GM12878 (cell line): Measurements from ENCODE around the gene COL4A1. TPM values are rescaled to one million over a fixed set of nuclear protein-coding genes. Genes with fewer than 3 reads are reported as not detected.

Source experiments
- ATAC-seq: fragments of 200-7000 bp; cut with Tn5 transposase; 3 replicates; pipeline ENCODE4 v1.9.1; 2020; ENCODE audit warnings: mild to moderate bottlenecking, moderate library complexity
- BruUV-seq: library from RNA; stranded (reverse); fragments of 400-500 nt; replicated peaks from 2 replicates; lab custom pipeline; 2021; lab: Mats Ljungman, UMichigan
- CTCF ChIA-PET: fragments of 300-600 bp; sonication (Branson Sonifier 250); formaldehyde crosslinking; extraction: SDS; loops from one replicate; lab custom pipeline; 2021; ENCODE audit warnings: inconsistent platforms; lab: Yijun Ruan, JAX
- POLR2A ChIA-PET: fragments of 350-600 bp; formaldehyde crosslinking; extraction: SDS; loops from one replicate; lab custom pipeline; 2021; ENCODE audit warnings: inconsistent platforms; lab: Charles Lee
- RAD21 ChIA-PET: fragments of 300-600 bp; sonication (Branson Sonifier 250); formaldehyde crosslinking; loops from one replicate; lab custom pipeline; 2023; ENCODE audit warnings: antibody characterized with exemption; ENCODE audit not compliant: unreplicated experiment; lab: Charles Lee
- SMC1A ChIA-PET: fragments of 300-600 bp; sonication (Branson Sonifier 250); formaldehyde crosslinking; loops from one replicate; lab custom pipeline; 2023; ENCODE audit not compliant: unreplicated experiment, uncharacterized antibody; lab: Charles Lee
- DNase-seq: peaks from one replicate; pipeline ENCODE4 v3.0.0-alpha.2; 2011; ENCODE audit warnings: low read depth, low spot score
- FAIRE-seq: peaks from 3 replicates; lab custom pipeline; 2011; peaks lifted over from hg19 to GRCh38; lab: Jason Lieb, UNC
- H2AFZ ChIP-seq: 2 replicates; pipeline ENCODE4 v1.6.0; 2011; ENCODE audit warnings: low read depth, low read length, control low read depth; ENCODE audit not compliant: control insufficient read depth
- H3K27ac ChIP-seq: 2 replicates; pipeline ENCODE4 v1.5.1; 2011; ENCODE audit warnings: control low read depth; ENCODE audit not compliant: control insufficient read depth, insufficient read depth
- H3K27me3 ChIP-seq, 2 experiments: replicated peaks in 1 of 2; 2 replicates each; pipeline versions ENCODE4 v1.6.0 to v1.6.1; 2011; ENCODE audit warnings: low read length in 1 of 2; ENCODE audit not compliant: control insufficient read depth in 2 of 2, insufficient read depth in 2 of 2
- H3K36me3 ChIP-seq, 2 experiments: 2 replicates each; pipeline ENCODE4 v1.5.1; 2011; ENCODE audit warnings: low read length in 1 of 2; ENCODE audit not compliant: control insufficient read depth in 2 of 2, insufficient read depth in 2 of 2
- H3K4me1 ChIP-seq: 2 replicates; pipeline ENCODE4 v1.6.1; 2011; ENCODE audit warnings: mild to moderate bottlenecking, low read length, moderate library complexity, mixed read lengths; ENCODE audit not compliant: control insufficient read depth, insufficient read depth
- H3K4me2 ChIP-seq: 2 replicates; pipeline ENCODE4 v1.6.0; 2011; ENCODE audit warnings: control low read depth; ENCODE audit not compliant: control insufficient read depth, insufficient read depth
- H3K4me3 ChIP-seq: fragments of 200-600 bp; sonication (generic); 2 replicates; pipeline ENCODE4 v1.5.1; 2016
- H3K79me2 ChIP-seq: 2 replicates; pipeline ENCODE4 v1.6.0; 2011; ENCODE audit warnings: low read length; ENCODE audit not compliant: control insufficient read depth, insufficient read depth
- H3K9ac ChIP-seq: 2 replicates; pipeline ENCODE4 v1.8.0; 2011; ENCODE audit warnings: low read length, control low read depth, mixed read lengths; ENCODE audit not compliant: control insufficient read depth, insufficient read depth
- H3K9me3 ChIP-seq: replicated peaks from 3 replicates; pipeline ENCODE4 v1.5.1; 2011; ENCODE audit warnings: mild to moderate bottlenecking, low read length; ENCODE audit not compliant: control insufficient read depth, insufficient read depth
- H4K20me1 ChIP-seq: 2 replicates; pipeline ENCODE4 v1.6.0; 2011; ENCODE audit not compliant: control insufficient read depth, insufficient read depth
- ESRRA ChIP-seq: IDR thresholded peaks from 2 replicates; pipeline ENCODE4 v1.6.1; 2012; ENCODE audit warnings: mild to moderate bottlenecking, low read length, improper control_type of control experiment
- GABPA ChIP-seq: IDR thresholded peaks from 2 replicates; pipeline ENCODE4 v1.6.1; 2014; ENCODE audit warnings: antibody characterized with exemption, low read depth, mild to moderate bottlenecking, inconsistent platforms
- NR2C1 ChIP-seq: fragments of 450-650 bp; IDR thresholded peaks from 2 replicates; pipeline ENCODE4 v1.6.1; 2017; ENCODE audit warnings: antibody characterized with exemption, mild to moderate bottlenecking, moderate library complexity
- NRF1 ChIP-seq: conservative IDR thresholded peaks from 2 replicates; pipeline ENCODE4 v1.6.1; 2011; ENCODE audit warnings: mild to moderate bottlenecking, low read depth, low read length, improper control_type of control experiment
- PAX8 ChIP-seq: fragments of 450-650 bp; IDR thresholded peaks from 2 replicates; pipeline ENCODE4 v1.6.1; 2017; ENCODE audit warnings: mild to moderate bottlenecking, moderate library complexity
- WGBS: methylation state at CpG from one replicate; pipeline ENCODE4 v1.1.6; 2016; ENCODE audit warnings: low lambda C conversion rate; ENCODE audit not compliant: insufficient replicate concordance, insufficient coverage; ENCODE audit errors: missing lambda C conversion rate; 5-methylcytosine and 5-hydroxymethylcytosine counted together
- in situ Hi-C: fragments of 300-500 bp; cut with MboI; formaldehyde crosslinking; loops from 9 replicates; pipeline ENCODE4 v1.14.3; 2018; ENCODE audit warnings: mixed read lengths
- intact Hi-C: fragments of 100-400 bp; cut with micrococcal nuclease; formaldehyde crosslinking; loops from one replicate; pipeline ENCODE4 v1.14.2; 2022; ENCODE audit not compliant: unreplicated experiment
- polyA plus RNA-seq, 11 experiments: library from polyadenylated mRNA; depleted of rRNA in 4 of 11; unstranded in 6 of 11; stranded (reverse) in 5 of 11; fragments of >200 nt; fragmentation: Nextera tagmentation in 4 of 11; fragmentation: Illumina TruSeq in 1 of 11; extraction: Ambion mirVana in 4 of 11; extraction: Trizol in 1 of 11; gene quantifications; 1 replicate in 1 of 11; 2 replicates in 10 of 11; pipeline versions ENCODE4 v1.2.1 to v1.2.3, GENCODE V29; 2011 to 2016; ENCODE audit warnings: inconsistent platforms in 2 of 11, missing spikeins in 2 of 11, low read depth in 1 of 11
- total RNA-seq, 4 experiments: library from RNA; depleted of rRNA in 3 of 4; stranded (reverse); fragments of >200 nt in 3 of 4; fragmentation: Illumina TruSeq in 1 of 4; extraction: Trizol in 1 of 4; gene quantifications; 2 replicates each; pipeline versions ENCODE4 v1.2.1 to v1.2.3, GENCODE V29; 2013 to 2021
- TF ChIP-seq, protein P1 (sequence below), 3 experiments: IDR thresholded peaks in 2 of 3; conservative IDR thresholded peaks in 1 of 3; 2 replicates each; pipeline ENCODE4 v1.5.1; 2011; ENCODE audit warnings: low read depth in 3 of 3, low read length in 3 of 3, mild to moderate bottlenecking in 3 of 3, control low read depth in 2 of 3, moderate library complexity in 2 of 3, inconsistent platforms in 1 of 3, mixed read lengths in 1 of 3; ENCODE audit not compliant: control insufficient read depth in 2 of 3, insufficient read depth in 1 of 3; ENCODE audit errors: extremely low read depth in 1 of 3
- TF ChIP-seq, protein P2 (sequence below): fragments of 450-650 bp; IDR thresholded peaks from 2 replicates; pipeline ENCODE4 v1.6.1; 2017; ENCODE audit warnings: mild to moderate bottlenecking, moderate library complexity
- TF ChIP-seq, protein P3 (sequence below): IDR thresholded peaks from 2 replicates; pipeline ENCODE4 v1.6.1; 2012; ENCODE audit warnings: mild to moderate bottlenecking, low read depth, low read length
- TF ChIP-seq, protein P4 (sequence below): fragments of 450-650 bp; IDR thresholded peaks from 2 replicates; pipeline ENCODE4 v1.6.1; 2016; ENCODE audit warnings: mild to moderate bottlenecking

Gene COL4A1
- total and polyA plus RNA-seq, 10 of the 15 experiments (the other 5 are each of a cell fraction or from before 2014, with no cell fraction given) = 0.07 to 0.31 (median 0.13) TPM; not detected in 6

DNA sequence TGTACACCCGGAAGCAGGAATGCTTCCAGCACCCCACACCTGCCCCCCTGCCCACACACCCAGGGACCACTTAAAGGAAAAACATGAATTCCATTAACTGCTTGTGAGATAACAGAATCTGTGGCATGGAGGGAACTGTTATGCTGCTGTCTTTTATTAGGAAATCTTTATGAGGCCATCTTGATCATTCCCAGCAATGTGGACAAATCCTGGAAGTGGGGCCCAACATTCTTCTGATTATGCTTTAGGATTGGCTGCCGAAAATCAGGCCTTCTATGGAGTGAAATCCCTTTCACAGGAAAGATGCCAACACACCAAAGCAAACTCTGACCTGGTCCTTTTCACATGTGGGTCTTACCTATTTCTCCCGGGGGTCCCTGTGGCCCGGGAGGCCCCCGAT, 114.5 kb downstream of the COL4A1 start:
- Histone ChIP-seq H3K9me3 (no peaks in the 10 kb centered on the region), H3K4me2 (no peak overlapping the region), H3K27me3 (peaks cover 2 to 7% of the 10 kb centered on the region in 2 experiments; a peak in 2 of 4 replicates), H2AFZ (no peak overlapping the region), H4K20me1 (no peaks in the 10 kb centered on the region), H3K4me1 (no peaks in the 10 kb centered on the region), H3K27ac (no peak overlapping the region), H3K4me3 (no peak overlapping the region), H3K9ac (no peak overlapping the region), H3K79me2 (no peaks in the 10 kb centered on the region), H3K36me3 (no peaks in the 10 kb centered on the region)
- ATAC-seq (no peak), DNase-seq (no peak), FAIRE-seq (no peak)
- ChIA-PET RAD21 (no interaction called here), CTCF (no interaction called here), POLR2A (no interaction called here), SMC1A (no interaction called here)
- BruUV-seq = no TSS peak
- TF ChIP-seq, protein P1, sequence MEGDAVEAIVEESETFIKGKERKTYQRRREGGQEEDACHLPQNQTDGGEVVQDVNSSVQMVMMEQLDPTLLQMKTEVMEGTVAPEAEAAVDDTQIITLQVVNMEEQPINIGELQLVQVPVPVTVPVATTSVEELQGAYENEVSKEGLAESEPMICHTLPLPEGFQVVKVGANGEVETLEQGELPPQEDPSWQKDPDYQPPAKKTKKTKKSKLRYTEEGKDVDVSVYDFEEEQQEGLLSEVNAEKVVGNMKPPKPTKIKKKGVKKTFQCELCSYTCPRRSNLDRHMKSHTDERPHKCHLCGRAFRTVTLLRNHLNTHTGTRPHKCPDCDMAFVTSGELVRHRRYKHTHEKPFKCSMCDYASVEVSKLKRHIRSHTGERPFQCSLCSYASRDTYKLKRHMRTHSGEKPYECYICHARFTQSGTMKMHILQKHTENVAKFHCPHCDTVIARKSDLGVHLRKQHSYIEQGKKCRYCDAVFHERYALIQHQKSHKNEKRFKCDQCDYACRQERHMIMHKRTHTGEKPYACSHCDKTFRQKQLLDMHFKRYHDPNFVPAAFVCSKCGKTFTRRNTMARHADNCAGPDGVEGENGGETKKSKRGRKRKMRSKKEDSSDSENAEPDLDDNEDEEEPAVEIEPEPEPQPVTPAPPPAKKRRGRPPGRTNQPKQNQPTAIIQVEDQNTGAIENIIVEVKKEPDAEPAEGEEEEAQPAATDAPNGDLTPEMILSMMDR (IDR thresholded peaks at IDR 0.05 in 2 of 3, conservative IDR thresholded peaks at IDR 0.05 in 1 of 3; ENCODE audit: control insufficient read depth in 2 of 3, extremely low read depth in 1 of 3, insufficient read depth in 1 of 3, low read depth in 3 of 3, low read length in 3 of 3) = no peak
- TF ChIP-seq, protein P2, sequence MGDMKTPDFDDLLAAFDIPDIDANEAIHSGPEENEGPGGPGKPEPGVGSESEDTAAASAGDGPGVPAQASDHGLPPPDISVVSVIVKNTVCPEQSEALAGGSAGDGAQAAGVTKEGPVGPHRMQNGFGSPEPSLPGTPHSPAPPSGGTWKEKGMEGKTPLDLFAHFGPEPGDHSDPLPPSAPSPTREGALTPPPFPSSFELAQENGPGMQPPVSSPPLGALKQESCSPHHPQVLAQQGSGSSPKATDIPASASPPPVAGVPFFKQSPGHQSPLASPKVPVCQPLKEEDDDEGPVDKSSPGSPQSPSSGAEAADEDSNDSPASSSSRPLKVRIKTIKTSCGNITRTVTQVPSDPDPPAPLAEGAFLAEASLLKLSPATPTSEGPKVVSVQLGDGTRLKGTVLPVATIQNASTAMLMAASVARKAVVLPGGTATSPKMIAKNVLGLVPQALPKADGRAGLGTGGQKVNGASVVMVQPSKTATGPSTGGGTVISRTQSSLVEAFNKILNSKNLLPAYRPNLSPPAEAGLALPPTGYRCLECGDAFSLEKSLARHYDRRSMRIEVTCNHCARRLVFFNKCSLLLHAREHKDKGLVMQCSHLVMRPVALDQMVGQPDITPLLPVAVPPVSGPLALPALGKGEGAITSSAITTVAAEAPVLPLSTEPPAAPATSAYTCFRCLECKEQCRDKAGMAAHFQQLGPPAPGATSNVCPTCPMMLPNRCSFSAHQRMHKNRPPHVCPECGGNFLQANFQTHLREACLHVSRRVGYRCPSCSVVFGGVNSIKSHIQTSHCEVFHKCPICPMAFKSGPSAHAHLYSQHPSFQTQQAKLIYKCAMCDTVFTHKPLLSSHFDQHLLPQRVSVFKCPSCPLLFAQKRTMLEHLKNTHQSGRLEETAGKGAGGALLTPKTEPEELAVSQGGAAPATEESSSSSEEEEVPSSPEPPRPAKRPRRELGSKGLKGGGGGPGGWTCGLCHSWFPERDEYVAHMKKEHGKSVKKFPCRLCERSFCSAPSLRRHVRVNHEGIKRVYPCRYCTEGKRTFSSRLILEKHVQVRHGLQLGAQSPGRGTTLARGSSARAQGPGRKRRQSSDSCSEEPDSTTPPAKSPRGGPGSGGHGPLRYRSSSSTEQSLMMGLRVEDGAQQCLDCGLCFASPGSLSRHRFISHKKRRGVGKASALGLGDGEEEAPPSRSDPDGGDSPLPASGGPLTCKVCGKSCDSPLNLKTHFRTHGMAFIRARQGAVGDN = no peak
- TF ChIP-seq, protein P3, sequence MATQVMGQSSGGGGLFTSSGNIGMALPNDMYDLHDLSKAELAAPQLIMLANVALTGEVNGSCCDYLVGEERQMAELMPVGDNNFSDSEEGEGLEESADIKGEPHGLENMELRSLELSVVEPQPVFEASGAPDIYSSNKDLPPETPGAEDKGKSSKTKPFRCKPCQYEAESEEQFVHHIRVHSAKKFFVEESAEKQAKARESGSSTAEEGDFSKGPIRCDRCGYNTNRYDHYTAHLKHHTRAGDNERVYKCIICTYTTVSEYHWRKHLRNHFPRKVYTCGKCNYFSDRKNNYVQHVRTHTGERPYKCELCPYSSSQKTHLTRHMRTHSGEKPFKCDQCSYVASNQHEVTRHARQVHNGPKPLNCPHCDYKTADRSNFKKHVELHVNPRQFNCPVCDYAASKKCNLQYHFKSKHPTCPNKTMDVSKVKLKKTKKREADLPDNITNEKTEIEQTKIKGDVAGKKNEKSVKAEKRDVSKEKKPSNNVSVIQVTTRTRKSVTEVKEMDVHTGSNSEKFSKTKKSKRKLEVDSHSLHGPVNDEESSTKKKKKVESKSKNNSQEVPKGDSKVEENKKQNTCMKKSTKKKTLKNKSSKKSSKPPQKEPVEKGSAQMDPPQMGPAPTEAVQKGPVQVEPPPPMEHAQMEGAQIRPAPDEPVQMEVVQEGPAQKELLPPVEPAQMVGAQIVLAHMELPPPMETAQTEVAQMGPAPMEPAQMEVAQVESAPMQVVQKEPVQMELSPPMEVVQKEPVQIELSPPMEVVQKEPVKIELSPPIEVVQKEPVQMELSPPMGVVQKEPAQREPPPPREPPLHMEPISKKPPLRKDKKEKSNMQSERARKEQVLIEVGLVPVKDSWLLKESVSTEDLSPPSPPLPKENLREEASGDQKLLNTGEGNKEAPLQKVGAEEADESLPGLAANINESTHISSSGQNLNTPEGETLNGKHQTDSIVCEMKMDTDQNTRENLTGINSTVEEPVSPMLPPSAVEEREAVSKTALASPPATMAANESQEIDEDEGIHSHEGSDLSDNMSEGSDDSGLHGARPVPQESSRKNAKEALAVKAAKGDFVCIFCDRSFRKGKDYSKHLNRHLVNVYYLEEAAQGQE = no peak
- no peak for TF ChIP-seq GABPA
- TF ChIP-seq NRF1 = no peak
- TF ChIP-seq, protein P4, sequence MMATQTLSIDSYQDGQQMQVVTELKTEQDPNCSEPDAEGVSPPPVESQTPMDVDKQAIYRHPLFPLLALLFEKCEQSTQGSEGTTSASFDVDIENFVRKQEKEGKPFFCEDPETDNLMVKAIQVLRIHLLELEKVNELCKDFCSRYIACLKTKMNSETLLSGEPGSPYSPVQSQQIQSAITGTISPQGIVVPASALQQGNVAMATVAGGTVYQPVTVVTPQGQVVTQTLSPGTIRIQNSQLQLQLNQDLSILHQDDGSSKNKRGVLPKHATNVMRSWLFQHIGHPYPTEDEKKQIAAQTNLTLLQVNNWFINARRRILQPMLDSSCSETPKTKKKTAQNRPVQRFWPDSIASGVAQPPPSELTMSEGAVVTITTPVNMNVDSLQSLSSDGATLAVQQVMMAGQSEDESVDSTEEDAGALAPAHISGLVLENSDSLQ = no peak
- TF ChIP-seq NR2C1 = no peak
- TF ChIP-seq PAX8 = no peak
- no peak for TF ChIP-seq ESRRA
- in situ Hi-C loops (no loop called here), intact Hi-C loops (no loop called here)
- WGBS = 11% methylated on average over 5 of the region's 5 CpGs
